GM13977 (cell line): ENCODE data around the gene KIAA1614.
A peak's percentile ranks its signal among the peaks of the same experiment; 100 is the strongest.

ENCODE experiments used
- DNase-seq: peaks from one replicate; pipeline ENCODE4 v3.0.0; 2012; ENCODE audit warnings: low spot score
- CTCF ChIP-seq: IDR thresholded peaks from 2 replicates; pipeline ENCODE4 v1.5.1; 2012; ENCODE audit warnings: mild to moderate bottlenecking, control low read depth; ENCODE audit not compliant: insufficient read depth; ENCODE audit errors: extremely low read depth, missing control alignments
- in situ Hi-C: fragments of 300-500 bp; cut with MboI; formaldehyde crosslinking; loops from one replicate; pipeline ENCODE4 v1.12.0; 2022; ENCODE audit warnings: low sequenced_read_pairs, low pct_unique_long_range_greater_than_20kb, mixed read lengths, inconsistent platforms; ENCODE audit not compliant: unreplicated experiment

KIAA1614 gene

DNA sequence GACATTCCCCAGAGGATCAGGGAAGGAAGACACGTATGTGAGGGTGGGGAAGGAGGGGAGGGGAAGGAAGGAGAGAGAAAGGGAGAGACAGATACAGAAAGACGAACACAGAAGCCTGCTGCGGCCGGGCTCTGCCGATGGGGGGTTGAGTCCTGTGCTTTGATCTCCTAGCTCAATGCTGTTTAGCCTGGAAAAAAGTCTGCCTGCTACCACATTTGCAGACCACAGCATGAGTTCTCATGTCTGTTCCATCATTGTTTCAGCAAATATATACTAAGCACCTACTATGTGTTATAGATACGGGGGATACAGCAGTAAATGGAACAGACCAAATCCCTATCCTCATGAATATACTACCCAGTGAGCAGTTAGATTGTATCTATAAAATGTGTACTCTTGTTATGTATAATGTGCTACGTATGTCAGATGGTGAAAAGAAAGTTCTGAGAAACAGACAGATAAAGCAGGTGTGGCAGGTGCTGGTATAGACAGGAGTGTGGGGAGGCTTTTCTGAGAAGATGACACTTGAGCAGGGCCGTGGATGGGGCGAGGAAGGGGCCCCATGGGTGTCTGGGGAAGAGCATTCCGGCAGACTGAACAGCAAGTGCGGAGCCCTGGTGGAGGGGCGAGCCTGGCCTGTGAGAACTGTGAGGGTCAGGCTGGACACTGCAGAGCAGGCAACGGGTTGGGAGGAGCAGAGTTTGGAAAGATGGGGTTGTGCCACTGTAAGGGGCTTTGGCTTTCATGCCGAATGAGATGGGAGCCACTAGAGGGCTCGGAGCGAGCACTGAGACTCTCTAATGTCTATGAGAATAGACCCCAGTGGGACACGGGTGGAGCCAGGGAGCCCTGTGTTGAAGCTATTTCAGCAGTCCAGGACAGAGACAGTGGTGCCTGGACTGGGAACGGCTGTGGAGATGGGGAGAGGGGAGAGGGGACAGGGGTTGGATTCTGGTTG is 34.1 kb downstream of the KIAA1614 start:
- in situ Hi-C loops = no loop called here
- no peak for TF ChIP-seq CTCF
- DNase-seq = no peak

GRCh38 chr1:180947499-180947885 is 34.8 kb downstream of the KIAA1614 start:
- DNase-seq = no peak
- in situ Hi-C loops = no loop called here

GRCh38 chr1:180947901-180948640 is 35.4 kb downstream of the KIAA1614 start:
- DNase-seq = no peak
- in situ Hi-C loops = no loop called here
- TF ChIP-seq CTCF = no peak

More at GRCh38 chr1:180947499-180947885, 34.8 kb downstream of the KIAA1614 start:
- no peak for TF ChIP-seq CTCF

- peak; percentile 26 for DNase-seq
- in situ Hi-C loops = no loop called here
- TF ChIP-seq CTCF = no peak
Measured at GRCh38 chr1:180948641-180949615, 36.2 kb downstream of the KIAA1614 start.

GRCh38 chr1:180949616-180950000 is 36.9 kb downstream of the KIAA1614 start:
- in situ Hi-C loops = no loop called here
- TF ChIP-seq CTCF = no peak
- no peak for DNase-seq

GRCh38 chr1:180950321-180950720 is 37.6 kb downstream of the KIAA1614 start:
- DNase-seq = peak; percentile 12
- TF ChIP-seq CTCF = no peak
- in situ Hi-C loops = no loop called here
